Endothelial cell of umbilical vein (primary cell): ENCODE data around the gene DMBT1.

Experiments
- CTCF ChIP-seq, 2 donors: IDR thresholded peaks; 1 replicate in 1 of 2; 2 replicates in 1 of 2; pipeline ENCODE4 v1.5.1; 2011; ENCODE audit warnings: low read length in 2 of 2, mild to moderate bottlenecking in 2 of 2, moderate library complexity in 2 of 2, control low read depth in 1 of 2, inconsistent platforms in 1 of 2, low read depth in 1 of 2; ENCODE audit not compliant: insufficient read depth in 1 of 2; ENCODE audit errors: extremely low read depth in 1 of 2
- EZH2 ChIP-seq: IDR thresholded peaks from 2 replicates; pipeline ENCODE4 v1.6.1; 2012; ENCODE audit warnings: borderline replicate concordance, low read depth, mild to moderate bottlenecking, moderate library complexity, low read length, inconsistent platforms; ENCODE audit not compliant: severe bottlenecking
- POLR2A ChIP-seq: IDR thresholded peaks from 2 replicates; pipeline ENCODE4 v1.6.1; 2012; ENCODE audit warnings: low read depth, mild to moderate bottlenecking, control low read depth, low read length
- POLR2AphosphoS5 ChIP-seq: IDR thresholded peaks from 2 replicates; pipeline ENCODE4 v1.6.1; 2012; ENCODE audit warnings: low read depth, mild to moderate bottlenecking, control low read depth, low read length, moderate library complexity; ENCODE audit not compliant: insufficient read depth

DNA sequence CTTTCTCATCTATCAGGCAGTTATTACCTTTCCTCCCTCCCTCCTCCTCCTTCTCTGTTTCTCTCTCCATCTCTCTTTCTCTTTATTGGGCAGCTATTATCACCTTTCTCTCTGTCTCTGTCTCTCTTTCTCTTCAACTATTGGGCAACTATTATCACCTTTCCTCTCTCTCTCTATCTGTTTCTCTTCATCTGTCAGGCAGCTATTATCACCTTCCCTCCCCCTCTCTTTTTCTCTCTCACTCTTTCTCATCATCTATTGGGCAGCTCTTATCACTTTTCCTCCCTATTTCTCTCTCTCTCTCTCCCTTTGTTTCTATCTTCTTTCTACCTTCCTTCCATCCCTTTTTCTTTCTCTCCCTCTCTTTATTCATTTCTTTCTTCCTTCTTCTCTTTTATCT lies 1.2 kb downstream of the DMBT1 start:
- TF ChIP-seq CTCF (IDR thresholded peaks at IDR 0.05; ENCODE audit: extremely low read depth in 1 of 2, insufficient read depth in 1 of 2, low read depth in 1 of 2, low read length in 2 of 2) (no peak), POLR2AphosphoS5 (no peak), EZH2 (no peak), POLR2A (no peak)
